ENCODE results near the gene SPATA3. TPM values are rescaled to one million over a fixed set of nuclear protein-coding genes. Genes with fewer than 3 reads are reported as not detected.

Gene SPATA3
- total and polyA plus RNA-seq, 2 of the 13 experiments (the other 11 are each of a cell fraction or from before 2014, with no cell fraction given) = not detected

DNA sequence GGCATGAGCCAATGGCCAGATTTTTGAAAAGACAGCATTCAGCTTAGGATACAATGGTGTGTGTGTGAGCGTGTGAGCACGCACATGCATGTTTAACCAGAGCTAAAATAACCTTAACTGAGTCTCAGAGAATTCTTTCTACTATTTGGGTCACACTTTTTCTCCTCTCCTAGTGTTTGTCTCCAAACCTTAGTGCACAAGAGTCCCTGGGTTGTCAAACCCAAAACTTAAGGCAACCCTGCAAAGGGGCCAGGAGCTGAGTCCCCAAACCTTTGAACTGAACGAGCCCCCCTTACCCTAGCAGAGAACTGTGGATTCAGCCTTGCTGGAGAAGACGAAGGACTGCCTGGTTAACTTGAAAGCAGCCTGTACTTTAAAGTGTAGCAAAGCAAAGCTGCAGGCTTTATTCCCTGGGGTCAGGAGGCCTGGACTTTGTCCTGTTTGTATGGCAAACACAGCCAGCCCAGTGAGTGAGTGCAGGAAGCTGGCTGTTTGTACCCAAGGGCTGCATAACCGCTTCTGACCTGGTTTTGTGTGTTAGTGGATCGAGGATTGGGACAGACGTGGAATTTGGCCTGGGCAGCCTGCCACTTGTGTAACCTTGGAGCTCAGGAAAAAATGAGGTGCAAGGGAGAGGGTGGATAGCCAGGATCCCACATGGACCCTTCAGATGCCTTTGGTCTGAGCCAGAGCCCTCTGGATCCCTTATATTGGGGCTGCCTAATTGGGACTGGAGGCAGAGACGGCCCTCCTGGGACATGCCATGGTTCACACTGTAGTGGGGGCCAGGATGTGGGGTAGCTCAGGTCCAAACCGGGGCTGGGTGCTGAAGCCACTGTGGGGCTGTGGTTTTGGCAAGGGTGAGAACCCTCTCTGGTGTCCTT lies 54.3 kb downstream of the SPATA3 start (continued):
- TF ChIP-seq, protein P1, sequence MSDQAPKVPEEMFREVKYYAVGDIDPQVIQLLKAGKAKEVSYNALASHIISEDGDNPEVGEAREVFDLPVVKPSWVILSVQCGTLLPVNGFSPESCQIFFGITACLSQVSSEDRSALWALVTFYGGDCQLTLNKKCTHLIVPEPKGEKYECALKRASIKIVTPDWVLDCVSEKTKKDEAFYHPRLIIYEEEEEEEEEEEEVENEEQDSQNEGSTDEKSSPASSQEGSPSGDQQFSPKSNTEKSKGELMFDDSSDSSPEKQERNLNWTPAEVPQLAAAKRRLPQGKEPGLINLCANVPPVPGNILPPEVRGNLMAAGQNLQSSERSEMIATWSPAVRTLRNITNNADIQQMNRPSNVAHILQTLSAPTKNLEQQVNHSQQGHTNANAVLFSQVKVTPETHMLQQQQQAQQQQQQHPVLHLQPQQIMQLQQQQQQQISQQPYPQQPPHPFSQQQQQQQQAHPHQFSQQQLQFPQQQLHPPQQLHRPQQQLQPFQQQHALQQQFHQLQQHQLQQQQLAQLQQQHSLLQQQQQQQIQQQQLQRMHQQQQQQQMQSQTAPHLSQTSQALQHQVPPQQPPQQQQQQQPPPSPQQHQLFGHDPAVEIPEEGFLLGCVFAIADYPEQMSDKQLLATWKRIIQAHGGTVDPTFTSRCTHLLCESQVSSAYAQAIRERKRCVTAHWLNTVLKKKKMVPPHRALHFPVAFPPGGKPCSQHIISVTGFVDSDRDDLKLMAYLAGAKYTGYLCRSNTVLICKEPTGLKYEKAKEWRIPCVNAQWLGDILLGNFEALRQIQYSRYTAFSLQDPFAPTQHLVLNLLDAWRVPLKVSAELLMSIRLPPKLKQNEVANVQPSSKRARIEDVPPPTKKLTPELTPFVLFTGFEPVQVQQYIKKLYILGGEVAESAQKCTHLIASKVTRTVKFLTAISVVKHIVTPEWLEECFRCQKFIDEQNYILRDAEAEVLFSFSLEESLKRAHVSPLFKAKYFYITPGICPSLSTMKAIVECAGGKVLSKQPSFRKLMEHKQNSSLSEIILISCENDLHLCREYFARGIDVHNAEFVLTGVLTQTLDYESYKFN (CRISPR knock-in tag; conservative IDR thresholded peaks at IDR 0.05) = peak; percentile 100
- TF ChIP-seq ZNF296 (CRISPR knock-in tag; conservative IDR thresholded peaks at IDR 0.05) (no peak; the same call in 1 of the 2 replicates), ZNF572 (CRISPR knock-in tag; IDR thresholded peaks at IDR 0.05) (peak; percentile 100), MAFG (CRISPR knock-in tag; IDR thresholded peaks at IDR 0.05) (no peak), SUZ12 (IDR thresholded peaks at IDR 0.05; ENCODE audit: low read depth, low read length) (no peak)
- TF ChIP-seq, protein P2, sequence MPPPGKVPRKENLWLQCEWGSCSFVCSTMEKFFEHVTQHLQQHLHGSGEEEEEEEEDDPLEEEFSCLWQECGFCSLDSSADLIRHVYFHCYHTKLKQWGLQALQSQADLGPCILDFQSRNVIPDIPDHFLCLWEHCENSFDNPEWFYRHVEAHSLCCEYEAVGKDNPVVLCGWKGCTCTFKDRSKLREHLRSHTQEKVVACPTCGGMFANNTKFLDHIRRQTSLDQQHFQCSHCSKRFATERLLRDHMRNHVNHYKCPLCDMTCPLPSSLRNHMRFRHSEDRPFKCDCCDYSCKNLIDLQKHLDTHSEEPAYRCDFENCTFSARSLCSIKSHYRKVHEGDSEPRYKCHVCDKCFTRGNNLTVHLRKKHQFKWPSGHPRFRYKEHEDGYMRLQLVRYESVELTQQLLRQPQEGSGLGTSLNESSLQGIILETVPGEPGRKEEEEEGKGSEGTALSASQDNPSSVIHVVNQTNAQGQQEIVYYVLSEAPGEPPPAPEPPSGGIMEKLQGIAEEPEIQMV (CRISPR knock-in tag; IDR thresholded peaks at IDR 0.05; ENCODE audit: low read depth) = peak; percentile 37; the same call in 1 of the 2 replicates
- TF ChIP-seq, protein P3, sequence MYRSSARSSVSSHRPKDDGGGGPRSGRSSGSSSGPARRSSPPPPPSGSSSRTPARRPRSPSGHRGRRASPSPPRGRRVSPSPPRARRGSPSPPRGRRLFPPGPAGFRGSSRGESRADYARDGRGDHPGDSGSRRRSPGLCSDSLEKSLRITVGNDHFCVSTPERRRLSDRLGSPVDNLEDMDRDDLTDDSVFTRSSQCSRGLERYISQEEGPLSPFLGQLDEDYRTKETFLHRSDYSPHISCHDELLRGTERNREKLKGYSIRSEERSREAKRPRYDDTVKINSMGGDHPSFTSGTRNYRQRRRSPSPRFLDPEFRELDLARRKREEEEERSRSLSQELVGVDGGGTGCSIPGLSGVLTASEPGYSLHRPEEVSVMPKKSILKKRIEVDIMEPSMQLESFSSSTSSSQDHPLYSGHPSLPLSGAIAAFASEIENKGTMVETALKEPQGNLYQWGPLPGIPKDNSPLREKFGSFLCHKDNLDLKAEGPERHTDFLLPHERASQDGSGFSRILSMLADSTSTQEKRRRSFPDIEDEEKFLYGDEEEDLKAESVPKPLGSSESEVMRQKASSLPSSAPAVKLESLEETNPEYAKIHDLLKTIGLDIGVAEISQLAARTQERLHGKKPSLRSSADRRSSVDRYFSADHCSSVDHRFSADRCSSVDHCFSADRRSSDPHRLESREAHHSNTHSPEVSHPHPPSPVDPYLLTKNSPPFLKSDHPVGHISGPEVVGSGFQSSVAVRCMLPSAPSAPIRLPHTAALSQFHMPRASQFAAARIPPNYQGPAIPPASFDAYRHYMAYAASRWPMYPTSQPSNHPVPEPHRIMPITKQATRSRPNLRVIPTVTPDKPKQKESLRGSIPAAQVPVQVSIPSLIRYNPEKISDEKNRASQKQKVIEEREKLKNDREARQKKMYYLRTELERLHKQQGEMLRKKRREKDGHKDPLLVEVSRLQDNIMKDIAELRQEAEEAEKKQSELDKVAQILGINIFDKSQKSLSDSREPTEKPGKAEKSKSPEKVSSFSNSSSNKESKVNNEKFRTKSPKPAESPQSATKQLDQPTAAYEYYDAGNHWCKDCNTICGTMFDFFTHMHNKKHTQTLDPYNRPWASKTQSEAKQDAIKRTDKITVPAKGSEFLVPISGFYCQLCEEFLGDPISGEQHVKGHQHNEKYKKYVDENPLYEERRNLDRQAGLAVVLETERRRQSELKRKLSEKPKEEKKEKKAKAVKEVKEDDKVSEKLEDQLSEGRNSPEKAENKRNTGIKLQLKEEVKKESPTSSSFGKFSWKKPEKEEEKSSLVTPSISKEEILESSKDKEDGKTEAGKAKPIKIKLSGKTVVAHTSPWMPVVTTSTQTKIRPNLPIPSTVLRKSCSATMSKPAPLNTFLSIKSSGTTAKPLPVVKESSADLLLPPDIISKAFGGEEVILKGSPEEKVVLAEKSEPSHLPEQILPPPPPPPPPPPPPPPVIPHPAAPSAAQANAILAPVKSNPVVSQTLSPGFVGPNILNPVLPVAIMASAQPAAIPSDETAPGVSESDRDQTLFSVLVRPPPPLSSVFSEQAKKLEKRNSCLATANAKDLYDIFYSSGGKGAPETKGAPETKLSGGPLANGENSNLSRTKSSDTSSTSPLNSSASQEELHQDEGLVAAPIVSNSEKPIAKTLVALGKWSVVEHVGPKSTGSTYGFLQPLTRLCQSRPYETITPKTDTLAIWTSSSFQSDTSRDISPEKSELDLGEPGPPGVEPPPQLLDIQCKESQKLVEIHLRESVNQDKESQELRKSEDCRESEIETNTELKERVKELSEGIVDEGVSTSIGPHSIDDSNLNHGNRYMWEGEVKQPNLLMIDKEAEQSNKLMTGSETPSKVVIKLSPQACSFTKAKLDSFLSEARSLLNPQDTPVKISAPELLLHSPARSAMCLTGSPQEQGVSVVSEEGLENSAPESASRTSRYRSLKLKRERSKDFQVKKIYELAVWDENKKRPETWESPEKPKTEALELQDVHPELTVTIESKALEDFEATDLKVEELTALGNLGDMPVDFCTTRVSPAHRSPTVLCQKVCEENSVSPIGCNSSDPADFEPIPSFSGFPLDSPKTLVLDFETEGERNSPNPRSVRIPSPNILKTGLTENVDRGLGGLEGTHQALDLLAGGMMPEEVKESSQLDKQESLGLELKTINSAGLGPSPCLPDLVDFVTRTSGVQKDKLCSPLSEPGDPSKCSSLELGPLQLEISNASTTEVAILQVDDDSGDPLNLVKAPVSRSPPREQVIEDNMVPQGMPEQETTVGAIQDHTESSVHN (CRISPR knock-in tag; IDR thresholded peaks at IDR 0.05) = peak; percentile 86; the same call in 1 of the 2 replicates
- TF ChIP-seq, protein P4, sequence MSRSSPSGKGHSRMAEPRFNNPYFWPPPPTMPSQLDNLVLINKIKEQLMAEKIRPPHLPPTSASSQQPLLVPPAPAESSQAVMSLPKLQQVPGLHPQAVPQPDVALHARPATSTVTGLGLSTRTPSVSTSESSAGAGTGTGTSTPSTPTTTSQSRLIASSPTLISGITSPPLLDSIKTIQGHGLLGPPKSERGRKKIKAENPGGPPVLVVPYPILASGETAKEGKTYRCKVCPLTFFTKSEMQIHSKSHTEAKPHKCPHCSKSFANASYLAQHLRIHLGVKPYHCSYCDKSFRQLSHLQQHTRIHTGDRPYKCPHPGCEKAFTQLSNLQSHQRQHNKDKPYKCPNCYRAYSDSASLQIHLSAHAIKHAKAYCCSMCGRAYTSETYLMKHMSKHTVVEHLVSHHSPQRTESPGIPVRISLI (CRISPR knock-in tag; IDR thresholded peaks at IDR 0.05; ENCODE audit: borderline replicate concordance) = peak; percentile 96
- TF ChIP-seq, protein P5, sequence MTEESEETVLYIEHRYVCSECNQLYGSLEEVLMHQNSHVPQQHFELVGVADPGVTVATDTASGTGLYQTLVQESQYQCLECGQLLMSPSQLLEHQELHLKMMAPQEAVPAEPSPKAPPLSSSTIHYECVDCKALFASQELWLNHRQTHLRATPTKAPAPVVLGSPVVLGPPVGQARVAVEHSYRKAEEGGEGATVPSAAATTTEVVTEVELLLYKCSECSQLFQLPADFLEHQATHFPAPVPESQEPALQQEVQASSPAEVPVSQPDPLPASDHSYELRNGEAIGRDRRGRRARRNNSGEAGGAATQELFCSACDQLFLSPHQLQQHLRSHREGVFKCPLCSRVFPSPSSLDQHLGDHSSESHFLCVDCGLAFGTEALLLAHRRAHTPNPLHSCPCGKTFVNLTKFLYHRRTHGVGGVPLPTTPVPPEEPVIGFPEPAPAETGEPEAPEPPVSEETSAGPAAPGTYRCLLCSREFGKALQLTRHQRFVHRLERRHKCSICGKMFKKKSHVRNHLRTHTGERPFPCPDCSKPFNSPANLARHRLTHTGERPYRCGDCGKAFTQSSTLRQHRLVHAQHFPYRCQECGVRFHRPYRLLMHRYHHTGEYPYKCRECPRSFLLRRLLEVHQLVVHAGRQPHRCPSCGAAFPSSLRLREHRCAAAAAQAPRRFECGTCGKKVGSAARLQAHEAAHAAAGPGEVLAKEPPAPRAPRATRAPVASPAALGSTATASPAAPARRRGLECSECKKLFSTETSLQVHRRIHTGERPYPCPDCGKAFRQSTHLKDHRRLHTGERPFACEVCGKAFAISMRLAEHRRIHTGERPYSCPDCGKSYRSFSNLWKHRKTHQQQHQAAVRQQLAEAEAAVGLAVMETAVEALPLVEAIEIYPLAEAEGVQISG (CRISPR knock-in tag; IDR thresholded peaks at IDR 0.05) = peak; percentile 96
